ENCODE results near the gene NAV2.

NAV2 gene

DNA sequence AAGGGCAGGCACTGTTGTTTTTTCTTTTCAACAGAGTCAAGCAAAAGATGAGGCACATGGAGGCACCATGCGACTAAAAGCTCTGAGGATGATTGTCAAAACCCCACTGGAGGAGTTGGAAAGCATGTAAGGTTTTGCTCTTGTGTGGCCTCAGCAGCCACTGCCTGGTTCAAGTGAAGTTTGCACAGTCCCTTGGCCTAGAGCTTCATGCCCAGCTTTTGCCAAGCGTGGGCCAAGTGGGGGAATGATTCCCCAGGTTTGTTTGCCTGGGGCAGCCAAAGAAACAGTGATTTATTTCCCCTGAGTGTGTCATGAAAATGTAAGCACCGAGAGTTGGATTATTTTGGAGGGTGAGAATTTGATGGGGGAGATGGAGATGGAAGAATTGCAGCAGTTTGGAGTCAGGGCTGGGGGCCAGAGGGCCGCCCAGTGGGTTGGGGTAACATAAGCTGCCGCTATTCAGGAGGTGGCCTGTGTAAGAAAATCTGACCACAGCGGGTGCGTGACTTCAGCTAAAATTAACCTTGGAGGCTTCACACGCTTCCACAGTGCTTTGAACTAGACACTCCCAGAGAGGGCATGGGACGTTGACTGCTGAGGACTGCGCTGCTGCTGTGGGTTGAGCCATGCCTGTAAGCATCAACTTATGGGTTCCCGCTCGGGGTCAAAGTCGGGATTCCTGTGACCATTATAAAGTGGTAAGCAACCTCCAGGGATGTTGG is 100.7 kb downstream of the NAV2 start:
- no peak for DNase-seq

DNA sequence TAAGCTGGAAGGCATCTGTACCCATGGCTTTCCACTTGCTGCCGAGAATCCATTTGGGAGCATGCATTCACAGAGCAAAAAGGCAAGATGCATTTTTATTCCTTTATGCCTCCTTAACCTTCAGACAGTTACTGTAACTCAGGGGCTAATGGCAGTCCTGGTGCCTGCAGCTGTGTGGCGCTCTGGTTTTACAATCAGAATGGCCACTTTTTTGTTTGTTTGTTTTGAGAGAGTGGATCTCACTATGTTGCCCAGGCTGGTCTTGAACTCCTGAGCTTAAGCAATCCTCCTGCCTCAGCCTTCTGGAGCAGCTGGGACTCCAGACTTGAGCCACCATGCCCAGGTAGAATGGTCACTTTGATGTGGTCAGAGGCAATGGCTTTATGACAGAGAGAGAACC is 101.8 kb downstream of the NAV2 start:
- DNase-seq: no peak

DNA sequence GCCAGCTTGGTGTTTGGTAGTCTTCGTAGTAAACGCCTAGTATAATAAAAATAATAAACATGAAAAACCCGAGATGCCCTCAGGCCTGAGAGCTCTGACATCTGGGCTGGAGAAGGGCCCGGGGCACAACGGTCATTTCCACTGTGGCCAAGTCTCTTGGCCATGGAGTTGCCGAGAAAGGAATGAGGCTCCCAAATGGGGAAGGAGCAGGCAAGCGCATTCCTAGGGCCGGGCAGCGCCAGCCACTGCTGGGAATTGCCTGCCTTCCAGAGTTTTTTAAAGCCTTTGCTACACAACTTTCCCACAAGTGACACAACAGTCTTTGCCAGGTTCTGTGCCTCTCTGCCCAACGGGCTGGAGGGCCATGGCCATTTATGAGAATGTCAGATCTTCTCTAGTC is 103.4 kb downstream of the NAV2 start:
- DNase-seq: no peak

GRCh38 chr11:19816817-19817216 is 104.2 kb downstream of the NAV2 start:
- no peak for DNase-seq

DNA sequence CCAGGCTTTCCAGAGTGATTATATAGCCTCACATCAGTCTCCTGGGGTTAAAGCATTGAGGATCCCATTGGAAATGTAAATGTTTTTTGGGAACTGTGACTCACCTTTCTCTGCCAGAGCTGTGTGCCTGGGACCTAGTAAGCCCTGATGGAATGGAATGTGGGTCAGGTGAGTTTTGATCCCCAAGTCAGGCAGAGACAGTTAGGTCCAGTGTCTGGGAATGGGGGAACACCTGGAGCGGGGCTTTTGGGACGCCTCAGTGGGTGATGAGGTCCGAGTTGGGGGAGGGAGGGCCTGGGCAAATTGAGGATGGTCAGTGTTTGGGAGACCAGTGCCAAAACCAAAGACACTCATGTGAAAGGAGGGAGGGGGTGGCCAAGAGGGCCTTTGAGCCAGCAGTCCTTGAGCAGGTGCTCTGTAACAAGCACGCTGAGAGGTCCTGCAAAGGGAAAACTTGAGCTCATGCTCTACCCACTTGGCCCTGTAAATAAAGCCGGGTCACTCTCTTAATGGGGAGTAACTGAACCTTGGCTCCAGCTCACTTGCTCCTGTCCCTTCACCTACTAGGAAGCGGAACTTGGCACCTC is 104.7 kb downstream of the NAV2 start:
- DNase-seq: no peak

GRCh38 chr11:19817870-19818269 is 105.2 kb downstream of the NAV2 start:
- DNase-seq: no peak

- no peak for DNase-seq
Measured at GRCh38 chr11:19818619-19819018, 106.0 kb downstream of the NAV2 start.

DNA sequence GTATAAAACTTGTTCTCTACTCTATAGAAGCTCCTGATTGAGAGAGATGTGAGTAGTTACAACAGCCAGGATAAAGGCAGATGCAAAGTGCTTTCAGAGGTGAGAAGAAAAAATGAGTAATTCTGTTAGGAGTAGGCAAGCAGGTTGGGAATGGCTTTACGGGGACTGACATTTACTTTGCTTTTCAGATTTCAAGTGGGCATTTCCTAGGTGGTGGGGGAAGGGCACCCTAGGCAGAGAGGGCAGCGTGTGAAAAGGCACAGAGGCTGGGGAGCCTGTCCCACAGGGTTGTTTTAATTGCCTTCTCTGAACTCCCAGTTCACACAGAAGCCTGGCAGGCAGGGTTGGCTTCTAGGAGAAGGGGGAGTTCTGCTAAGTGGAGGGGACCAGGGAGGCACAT is 106.5 kb downstream of the NAV2 start:
- no peak for DNase-seq

GRCh38 chr11:19820100-19820499 is 107.5 kb downstream of the NAV2 start:
- DNase-seq: no peak

DNA sequence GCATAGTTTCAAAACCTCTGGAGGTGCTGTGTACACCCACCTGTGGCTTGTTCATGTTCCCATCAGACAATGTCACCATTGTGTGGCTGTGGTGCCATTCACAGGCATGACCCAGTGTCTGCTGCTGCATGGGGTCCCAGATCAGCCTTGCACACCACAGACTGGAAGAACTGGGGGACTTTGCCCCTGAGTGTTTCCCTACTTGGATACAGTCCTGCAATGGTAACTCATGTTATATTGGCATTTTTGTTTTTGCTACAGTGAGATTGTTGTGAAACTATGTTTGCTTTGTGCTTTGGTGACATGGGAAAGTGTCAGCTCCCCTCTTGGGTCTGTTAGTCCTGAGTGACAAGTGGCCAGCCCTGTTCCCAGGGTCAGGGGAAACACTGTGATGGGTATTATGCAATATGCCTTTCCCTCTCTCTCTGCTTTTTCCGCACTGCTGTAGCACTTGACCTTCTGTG is 108.8 kb downstream of the NAV2 start:
- DNase-seq: no peak

DNA sequence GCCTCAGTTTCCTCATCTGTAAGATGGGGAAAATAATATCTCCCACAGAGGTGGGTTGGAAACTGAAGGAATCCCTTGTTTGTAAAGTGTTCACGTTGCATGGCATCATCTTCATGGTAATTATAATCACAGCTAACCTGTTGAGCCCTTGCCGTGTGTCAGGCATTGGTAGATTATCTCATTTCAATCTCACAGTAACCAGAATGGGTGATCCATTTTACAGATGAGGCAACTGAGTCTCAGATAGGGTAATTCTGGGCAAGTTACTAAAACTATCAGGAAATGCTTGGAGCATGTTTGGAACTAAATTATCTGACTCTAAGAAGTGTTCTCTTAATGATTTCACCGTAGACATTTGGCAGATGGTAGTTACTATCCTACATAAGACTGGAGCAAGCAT is 109.4 kb downstream of the NAV2 start:
- no peak for DNase-seq

DNA sequence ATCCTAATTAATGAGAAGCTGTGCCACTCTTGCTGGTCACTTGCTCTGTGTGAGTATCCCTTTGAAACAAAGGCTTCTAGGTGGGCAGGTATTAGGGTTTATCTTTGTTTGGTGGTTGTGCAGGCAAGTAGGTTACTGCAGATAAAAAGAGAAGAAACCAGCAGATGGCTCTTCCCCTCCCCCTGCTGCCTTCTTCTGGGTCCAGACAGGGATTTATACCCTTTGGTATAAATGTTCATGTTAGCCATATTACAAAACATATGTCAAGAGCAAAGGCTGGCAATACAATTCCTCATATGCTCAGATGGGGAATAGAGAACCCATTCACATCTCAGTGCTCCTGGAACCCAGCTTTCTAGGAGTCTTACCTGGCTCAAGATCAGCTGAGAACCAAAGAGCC is 109.9 kb downstream of the NAV2 start:
- DNase-seq: no peak

GRCh38 chr11:19826606-19827005 is 114.0 kb downstream of the NAV2 start:
- no peak for DNase-seq

DNA sequence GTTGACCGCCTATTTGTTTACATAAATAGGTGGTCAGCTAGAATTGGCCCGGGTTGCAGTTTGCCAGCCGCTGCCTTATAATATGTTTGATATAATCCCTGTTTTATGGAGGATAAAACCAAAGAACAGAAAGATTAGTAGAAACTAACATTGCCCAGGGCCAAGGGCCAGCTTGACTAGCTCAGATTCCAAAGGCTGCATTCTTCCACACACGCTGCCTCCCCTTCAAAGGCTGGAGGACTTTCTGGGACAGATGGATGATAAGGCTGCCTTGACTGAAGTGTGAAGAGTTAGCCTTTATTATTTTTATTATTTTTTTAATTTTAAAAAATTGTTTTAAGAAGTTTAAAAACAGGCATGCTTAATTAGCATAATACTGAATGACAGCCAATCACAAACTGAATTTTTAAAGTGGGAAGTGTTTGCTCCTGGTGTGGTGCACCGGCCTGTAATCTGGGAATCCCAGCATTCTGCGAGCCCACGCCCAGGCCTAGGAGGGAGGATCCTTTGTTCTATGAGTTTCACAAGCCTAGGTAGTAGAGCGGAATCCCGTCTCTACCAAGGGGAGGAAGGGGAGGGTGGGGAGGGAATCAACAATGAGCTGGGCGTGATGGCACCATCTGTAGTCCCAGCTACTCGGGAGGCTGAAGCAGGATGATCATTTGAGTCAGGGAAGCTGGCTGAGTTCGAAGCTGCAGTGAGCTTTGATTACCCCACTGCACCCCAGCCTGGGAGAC is 114.9 kb downstream of the NAV2 start:
- no peak for DNase-seq

DNA sequence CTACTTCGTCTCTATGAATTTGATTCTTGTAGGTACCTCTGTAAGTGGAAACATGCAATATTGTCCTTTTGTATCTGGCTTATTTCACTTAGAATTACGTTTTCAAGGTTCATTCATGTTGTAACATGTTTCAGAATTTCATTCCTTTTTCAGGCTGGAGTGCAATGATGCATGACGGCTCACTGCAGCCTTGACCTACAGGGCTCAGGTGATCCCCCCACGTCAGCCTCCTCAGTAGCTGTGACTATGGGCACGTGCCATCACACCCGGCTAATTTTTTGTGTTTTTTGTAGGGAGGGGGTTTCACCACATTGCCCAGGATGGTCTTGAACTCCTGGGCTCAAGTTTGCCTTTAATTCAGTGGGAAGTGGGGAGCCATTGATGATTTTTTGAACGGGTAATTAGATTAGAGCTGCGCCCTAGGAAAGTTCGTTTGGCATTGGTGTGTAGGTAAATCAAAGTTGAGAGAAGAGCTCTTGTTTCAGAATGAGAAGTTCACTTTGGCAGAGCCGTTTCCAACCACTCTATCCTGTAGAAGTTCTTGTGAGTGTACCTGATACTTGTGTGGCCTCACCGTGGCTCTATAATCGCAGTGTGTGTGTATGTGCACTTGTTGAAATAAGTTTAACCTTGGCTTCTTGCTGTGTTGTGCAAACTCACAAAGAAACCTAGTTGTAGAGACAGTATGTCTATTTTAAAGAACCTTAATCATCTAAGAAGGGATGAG is 115.9 kb downstream of the NAV2 start:
- DNase-seq: no peak

DNA sequence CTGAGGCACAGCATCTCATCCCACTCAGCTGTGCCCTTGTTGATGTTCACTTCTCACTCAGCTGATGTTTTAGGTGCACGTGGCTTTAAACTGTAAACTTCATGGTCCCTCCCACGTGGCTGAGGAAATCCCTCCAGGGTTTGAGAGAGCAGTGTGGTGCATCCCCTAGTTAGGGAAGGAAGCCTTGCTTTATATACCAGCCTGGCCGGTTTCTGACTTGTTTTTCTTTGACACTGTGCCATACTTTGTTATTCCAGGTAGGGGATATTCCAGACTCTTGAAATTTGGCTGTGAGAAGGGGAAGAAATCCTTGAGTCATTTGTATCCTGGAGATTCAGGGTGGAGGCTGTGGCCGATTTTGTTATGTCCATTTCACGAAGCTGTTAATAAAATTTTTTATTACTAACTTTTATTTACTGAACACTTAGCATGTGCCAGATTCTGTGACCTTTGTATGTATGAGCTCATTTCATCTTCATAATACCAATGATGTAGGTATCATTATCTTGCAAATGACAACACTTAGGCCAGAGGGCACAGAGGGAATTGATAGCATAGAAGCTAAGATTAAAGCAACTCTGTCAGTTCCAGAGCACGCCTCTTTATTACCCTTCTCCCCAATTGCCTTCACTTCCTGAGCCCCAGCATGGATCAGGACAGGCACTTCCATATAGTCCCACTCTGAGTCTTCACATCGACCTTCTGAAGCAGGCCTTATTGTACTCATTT is 116.6 kb downstream of the NAV2 start:
- no peak for DNase-seq

DNA sequence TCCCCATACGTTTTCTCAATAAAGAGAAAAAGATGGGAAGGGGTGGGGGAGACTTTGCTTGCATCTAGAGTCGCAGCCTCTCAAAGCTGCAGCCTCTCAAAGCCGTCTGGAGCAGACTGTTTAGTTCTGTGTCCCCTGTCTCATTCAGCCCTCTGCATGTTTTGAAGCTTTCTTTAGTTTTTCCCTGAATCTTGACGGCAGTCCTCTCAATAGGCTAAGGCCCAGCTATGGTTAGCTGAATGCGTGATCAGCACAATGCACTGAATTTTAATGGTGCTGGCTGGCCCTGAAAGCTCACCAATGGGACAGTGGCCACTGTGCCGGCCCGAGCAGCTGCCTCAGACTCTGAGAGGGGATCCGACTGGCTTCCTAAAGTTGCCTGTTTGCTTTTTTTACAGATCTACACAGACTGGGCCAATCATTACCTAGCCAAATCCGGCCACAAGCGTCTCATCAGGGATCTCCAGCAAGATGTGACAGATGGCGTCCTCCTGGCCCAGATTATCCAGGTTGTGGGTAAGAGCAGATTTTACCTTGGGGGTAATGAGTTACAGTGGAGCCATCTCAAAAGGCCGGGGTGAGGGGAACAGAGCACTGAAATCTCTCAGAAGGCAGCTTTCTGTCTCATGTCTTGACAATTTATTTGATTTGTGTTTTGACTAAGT is 119.6 kb downstream of the NAV2 start:
- DNase-seq: no peak

- DNase-seq: no peak
Measured at GRCh38 chr11:19832901-19833300, 120.3 kb downstream of the NAV2 start.

GRCh38 chr11:19834771-19835170 is 122.1 kb downstream of the NAV2 start:
- no peak for DNase-seq

- DNase-seq: no peak
Measured at GRCh38 chr11:19836666-19837065, 124.0 kb downstream of the NAV2 start.

DNA sequence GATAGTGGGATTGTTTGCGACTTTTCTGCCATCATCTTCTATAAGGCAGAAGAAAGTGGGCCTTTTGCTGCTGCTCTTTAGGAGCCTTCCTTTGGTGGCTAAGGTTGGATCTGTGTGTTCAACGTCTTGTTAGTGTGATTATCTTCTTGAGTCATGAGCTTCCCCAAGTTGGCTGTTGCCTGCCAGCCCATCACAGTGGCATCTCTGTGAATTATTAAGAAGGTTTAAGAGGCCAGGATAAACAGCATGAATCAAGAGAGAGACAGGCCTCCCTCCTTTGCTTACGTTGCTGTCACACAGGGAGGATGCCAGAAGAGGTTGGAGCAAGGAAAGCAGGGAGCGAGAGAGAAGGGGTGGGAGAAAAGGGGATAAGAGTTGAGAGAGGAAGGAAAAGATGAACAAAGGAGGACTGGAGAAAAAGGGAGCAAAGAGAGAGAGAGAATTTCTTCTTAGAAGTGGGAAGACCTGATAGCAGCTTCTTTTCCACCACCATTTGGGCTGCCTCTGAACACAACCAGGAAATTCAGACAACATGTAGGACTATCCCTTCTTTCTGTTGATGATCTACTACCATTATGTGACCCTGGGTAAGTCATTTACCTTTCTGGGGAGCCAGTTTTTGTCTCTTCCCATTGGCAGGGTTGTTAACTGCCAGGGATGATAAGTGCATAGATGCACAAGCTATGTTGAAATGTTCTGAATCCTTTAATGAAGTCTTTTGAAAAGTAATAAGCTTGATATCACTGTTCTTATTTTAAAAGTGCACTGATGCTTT is 126.5 kb downstream of the NAV2 start:
- no peak for DNase-seq

Data from stimulated activated CD4-positive, alpha-beta T cell treated with anti-CD3 and anti-CD28 coated beads, Interleukin-4, amount 100 ng/mL, for 1 hour (primary cell).